ENCODE results near the gene LRRN4CL. TPM values are rescaled to one million over a fixed set of nuclear protein-coding genes. Genes with fewer than 3 reads are reported as not detected.

LRRN4CL gene
- total and polyA plus RNA-seq, 9 of the 15 experiments (the other 6 are each of a cell fraction or from before 2014, with no cell fraction given) = 0.03 to 0.11 (median 0.05) TPM; not detected in 4

DNA sequence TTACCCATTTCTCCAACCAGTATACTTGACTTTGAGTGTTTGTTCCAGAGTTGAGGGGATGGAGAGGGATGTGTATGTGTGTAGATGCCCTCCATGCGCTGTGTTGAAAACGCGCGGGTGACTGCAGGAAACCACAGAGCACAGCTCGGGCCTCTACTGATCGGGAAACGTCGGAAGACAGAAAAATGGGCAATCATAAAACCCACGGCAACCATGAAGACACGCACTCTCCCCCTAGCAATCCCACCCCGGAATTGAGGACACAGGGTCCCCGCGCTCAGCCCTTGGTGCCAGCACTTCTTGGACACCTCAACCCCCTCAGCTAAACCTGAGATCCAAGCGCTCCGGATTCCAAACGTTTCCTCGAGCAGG is 18.1 kb downstream of the LRRN4CL start (continued):
- TF ChIP-seq, protein P1, sequence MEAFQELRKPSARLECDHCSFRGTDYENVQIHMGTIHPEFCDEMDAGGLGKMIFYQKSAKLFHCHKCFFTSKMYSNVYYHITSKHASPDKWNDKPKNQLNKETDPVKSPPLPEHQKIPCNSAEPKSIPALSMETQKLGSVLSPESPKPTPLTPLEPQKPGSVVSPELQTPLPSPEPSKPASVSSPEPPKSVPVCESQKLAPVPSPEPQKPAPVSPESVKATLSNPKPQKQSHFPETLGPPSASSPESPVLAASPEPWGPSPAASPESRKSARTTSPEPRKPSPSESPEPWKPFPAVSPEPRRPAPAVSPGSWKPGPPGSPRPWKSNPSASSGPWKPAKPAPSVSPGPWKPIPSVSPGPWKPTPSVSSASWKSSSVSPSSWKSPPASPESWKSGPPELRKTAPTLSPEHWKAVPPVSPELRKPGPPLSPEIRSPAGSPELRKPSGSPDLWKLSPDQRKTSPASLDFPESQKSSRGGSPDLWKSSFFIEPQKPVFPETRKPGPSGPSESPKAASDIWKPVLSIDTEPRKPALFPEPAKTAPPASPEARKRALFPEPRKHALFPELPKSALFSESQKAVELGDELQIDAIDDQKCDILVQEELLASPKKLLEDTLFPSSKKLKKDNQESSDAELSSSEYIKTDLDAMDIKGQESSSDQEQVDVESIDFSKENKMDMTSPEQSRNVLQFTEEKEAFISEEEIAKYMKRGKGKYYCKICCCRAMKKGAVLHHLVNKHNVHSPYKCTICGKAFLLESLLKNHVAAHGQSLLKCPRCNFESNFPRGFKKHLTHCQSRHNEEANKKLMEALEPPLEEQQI (IDR thresholded peaks at IDR 0.05) = peak; percentile 78; the same call in 1 of the 2 replicates
- TF ChIP-seq NCOA2 (IDR thresholded peaks at IDR 0.05; ENCODE audit: partially characterized antibody in 2 of 2) = no peak
- TF ChIP-seq ZFX (CRISPR knock-in tag; IDR thresholded peaks at IDR 0.05) = peak; percentile 87
- TF ChIP-seq ZNF75A (CRISPR knock-in tag; IDR thresholded peaks at IDR 0.05) = no peak
- no peak for TF ChIP-seq BHLHE40 (IDR thresholded peaks at IDR 0.05; ENCODE audit: low read length)
- no peak for TF ChIP-seq MED1 (CRISPR knock-in tag; IDR thresholded peaks at IDR 0.05; ENCODE audit: borderline replicate concordance)
- TF ChIP-seq, protein P2, sequence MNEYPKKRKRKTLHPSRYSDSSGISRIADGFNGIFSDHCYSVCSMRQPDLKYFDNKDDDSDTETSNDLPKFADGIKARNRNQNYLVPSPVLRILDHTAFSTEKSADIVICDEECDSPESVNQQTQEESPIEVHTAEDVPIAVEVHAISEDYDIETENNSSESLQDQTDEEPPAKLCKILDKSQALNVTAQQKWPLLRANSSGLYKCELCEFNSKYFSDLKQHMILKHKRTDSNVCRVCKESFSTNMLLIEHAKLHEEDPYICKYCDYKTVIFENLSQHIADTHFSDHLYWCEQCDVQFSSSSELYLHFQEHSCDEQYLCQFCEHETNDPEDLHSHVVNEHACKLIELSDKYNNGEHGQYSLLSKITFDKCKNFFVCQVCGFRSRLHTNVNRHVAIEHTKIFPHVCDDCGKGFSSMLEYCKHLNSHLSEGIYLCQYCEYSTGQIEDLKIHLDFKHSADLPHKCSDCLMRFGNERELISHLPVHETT (CRISPR knock-in tag; conservative IDR thresholded peaks at IDR 0.05 in 1 of 2, IDR thresholded peaks at IDR 0.05 in 1 of 2) = no peak; a peak in 1 of 4 replicates
- TF ChIP-seq CREB1 (IDR thresholded peaks at IDR 0.05) = no peak
- no peak; the same call in 1 of the 2 replicates for TF ChIP-seq CREB1 (CRISPR knock-in tag; IDR thresholded peaks at IDR 0.05)
- TF ChIP-seq, protein P3, sequence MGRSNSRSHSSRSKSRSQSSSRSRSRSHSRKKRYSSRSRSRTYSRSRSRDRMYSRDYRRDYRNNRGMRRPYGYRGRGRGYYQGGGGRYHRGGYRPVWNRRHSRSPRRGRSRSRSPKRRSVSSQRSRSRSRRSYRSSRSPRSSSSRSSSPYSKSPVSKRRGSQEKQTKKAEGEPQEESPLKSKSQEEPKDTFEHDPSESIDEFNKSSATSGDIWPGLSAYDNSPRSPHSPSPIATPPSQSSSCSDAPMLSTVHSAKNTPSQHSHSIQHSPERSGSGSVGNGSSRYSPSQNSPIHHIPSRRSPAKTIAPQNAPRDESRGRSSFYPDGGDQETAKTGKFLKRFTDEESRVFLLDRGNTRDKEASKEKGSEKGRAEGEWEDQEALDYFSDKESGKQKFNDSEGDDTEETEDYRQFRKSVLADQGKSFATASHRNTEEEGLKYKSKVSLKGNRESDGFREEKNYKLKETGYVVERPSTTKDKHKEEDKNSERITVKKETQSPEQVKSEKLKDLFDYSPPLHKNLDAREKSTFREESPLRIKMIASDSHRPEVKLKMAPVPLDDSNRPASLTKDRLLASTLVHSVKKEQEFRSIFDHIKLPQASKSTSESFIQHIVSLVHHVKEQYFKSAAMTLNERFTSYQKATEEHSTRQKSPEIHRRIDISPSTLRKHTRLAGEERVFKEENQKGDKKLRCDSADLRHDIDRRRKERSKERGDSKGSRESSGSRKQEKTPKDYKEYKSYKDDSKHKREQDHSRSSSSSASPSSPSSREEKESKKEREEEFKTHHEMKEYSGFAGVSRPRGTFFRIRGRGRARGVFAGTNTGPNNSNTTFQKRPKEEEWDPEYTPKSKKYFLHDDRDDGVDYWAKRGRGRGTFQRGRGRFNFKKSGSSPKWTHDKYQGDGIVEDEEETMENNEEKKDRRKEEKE (IDR thresholded peaks at IDR 0.05; ENCODE audit: borderline replicate concordance in 1 of 2, control insufficient read depth in 1 of 2, low read depth in 2 of 2, low read length in 1 of 2) = no peak
- TF ChIP-seq ZNF76 (CRISPR knock-in tag; IDR thresholded peaks at IDR 0.05; ENCODE audit: borderline replicate concordance) = no peak
- no peak for TF ChIP-seq HIVEP1 (CRISPR knock-in tag; IDR thresholded peaks at IDR 0.05)
- no peak for TF ChIP-seq EHMT2 (IDR thresholded peaks at IDR 0.05)
- no peak for TF ChIP-seq TRIM28 (IDR thresholded peaks at IDR 0.05)
- no peak for TF ChIP-seq CBX3 (IDR thresholded peaks at IDR 0.05; ENCODE audit: borderline replicate concordance in 1 of 2, low read length in 2 of 2)
- TF ChIP-seq PHF8 (IDR thresholded peaks at IDR 0.05; ENCODE audit: borderline replicate concordance, low read length) = no peak
- TF ChIP-seq ILF3 (IDR thresholded peaks at IDR 0.05; ENCODE audit: borderline replicate concordance) = no peak
- no peak; the same call in 1 of the 2 replicates for TF ChIP-seq ZNF384 (IDR thresholded peaks at IDR 0.05; ENCODE audit: low read depth, low read length)

Data from K562 (cell line).